Osteoblast (primary cell): ENCODE measurements around the gene HOXC9. TPM values are rescaled to one million over a fixed set of nuclear protein-coding genes. Genes with fewer than 3 reads are reported as not detected.

Experiments used
- DNase-seq: peaks from one replicate; pipeline ENCODE4 v3.0.0; 2011; ENCODE audit warnings: low spot score, mixed read lengths; ENCODE audit not compliant: insufficient read length; ENCODE audit errors: missing footprints
- H2AFZ ChIP-seq: 2 replicates; pipeline ENCODE4 v1.6.0; 2011; ENCODE audit warnings: mild to moderate bottlenecking, low read length
- H3K27ac ChIP-seq: 2 replicates; pipeline ENCODE4 v1.5.1; 2011; ENCODE audit warnings: mild to moderate bottlenecking, low read depth, low read length, moderate library complexity
- H3K27me3 ChIP-seq: 2 replicates; pipeline ENCODE4 v1.6.0; 2012; ENCODE audit warnings: mild to moderate bottlenecking, control low read depth, inconsistent platforms, low read length, moderate library complexity; ENCODE audit not compliant: insufficient read depth
- H3K36me3 ChIP-seq: 2 replicates; pipeline ENCODE4 v1.5.1; 2011; ENCODE audit warnings: mild to moderate bottlenecking, low read length, control low read depth, moderate library complexity; ENCODE audit not compliant: insufficient read depth
- H3K4me1 ChIP-seq: 2 replicates; pipeline ENCODE4 v1.5.1; 2011; ENCODE audit warnings: mild to moderate bottlenecking, low read length, control low read depth, moderate library complexity; ENCODE audit not compliant: insufficient read depth
- H3K4me2 ChIP-seq: 2 replicates; pipeline ENCODE4 v1.6.0; 2011; ENCODE audit warnings: mild to moderate bottlenecking, low read length; ENCODE audit not compliant: insufficient read depth
- H3K4me3 ChIP-seq: fragments of 200-600 bp; sonication (generic); 3 replicates; pipeline ENCODE4 v1.5.1; 2012; ENCODE audit warnings: mild to moderate bottlenecking, low read length, inconsistent platforms; ENCODE audit not compliant: insufficient read depth
- H3K79me2 ChIP-seq: 2 replicates; pipeline ENCODE4 v1.6.0; 2012; ENCODE audit warnings: mild to moderate bottlenecking, low read length, control low read depth, inconsistent platforms; ENCODE audit not compliant: insufficient read depth
- H3K9me3 ChIP-seq: 2 replicates; pipeline ENCODE4 v1.5.1; 2011; ENCODE audit warnings: low read depth, low read length, control low read depth
- H4K20me1 ChIP-seq: 2 replicates; pipeline ENCODE4 v1.6.0; 2012; ENCODE audit warnings: mild to moderate bottlenecking, low read length, control low read depth; ENCODE audit not compliant: insufficient read depth
- total RNA-seq: library from RNA; depleted of rRNA; stranded (reverse); fragments of >200 nt; gene quantifications from 2 replicates; pipeline ENCODE4 v1.2.3, GENCODE V29; 2012
- TF ChIP-seq, protein P1 (sequence below): IDR thresholded peaks from 2 replicates; pipeline ENCODE4 v1.5.1; 2011; ENCODE audit warnings: mild to moderate bottlenecking, low read depth, low read length, moderate library complexity; ENCODE audit errors: extremely low read depth

Gene HOXC9
- total RNA-seq, 1 donor: 11.6 TPM

DNA sequence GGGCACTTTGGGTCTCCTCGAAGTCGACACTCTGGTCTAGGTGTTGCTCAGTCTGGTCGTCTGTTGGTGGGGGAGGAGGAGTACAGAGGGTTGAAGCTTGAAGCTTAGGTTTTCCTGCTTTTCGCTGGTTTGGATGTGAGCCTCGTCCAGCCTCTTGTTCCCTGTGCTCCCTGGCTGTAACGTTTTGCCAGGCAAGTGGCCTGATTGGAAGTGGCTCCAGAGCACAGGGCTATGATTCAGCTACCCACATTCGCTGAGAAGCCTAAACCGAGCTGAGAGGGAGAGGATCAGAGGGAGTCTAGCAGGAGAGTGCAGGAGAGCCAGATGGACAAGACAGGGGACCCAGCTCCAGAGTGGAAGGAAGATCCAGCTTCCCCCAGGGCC is 8.9 kb upstream of the HOXC9 start:
- Histone ChIP-seq H3K79me2 (peaks cover 100% of the 10 kb centered on the region), H3K4me3 (peak overlapping the region; percentile 57)
- DNase-seq: peak; percentile 96

DNA sequence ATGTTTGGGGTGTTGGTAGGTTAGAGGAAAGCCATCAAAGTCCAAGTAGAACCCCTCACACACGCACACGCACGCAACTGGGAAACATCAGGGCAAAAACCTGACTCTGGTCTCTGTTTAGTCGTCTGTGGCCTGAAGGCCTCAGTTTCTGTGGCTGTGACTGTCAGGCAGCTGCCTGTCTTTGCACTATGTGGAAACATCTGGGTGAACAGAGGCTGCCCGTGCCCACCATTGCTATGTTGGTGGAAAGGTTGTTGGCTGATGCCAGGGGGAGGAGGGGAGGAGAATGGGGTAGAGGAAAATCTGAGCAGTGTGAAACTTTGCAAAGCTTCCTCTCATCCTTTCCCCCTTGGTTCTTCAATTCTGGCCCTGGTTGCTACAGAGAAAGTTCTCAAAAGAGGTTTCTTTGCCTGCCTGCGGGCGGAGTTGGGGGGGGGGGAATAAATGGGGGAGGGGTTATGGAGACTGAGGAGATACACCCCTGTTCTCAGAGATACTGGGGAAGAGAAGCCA is 7.5 kb upstream of the HOXC9 start:
- Histone ChIP-seq H3K4me3 (no peak overlapping the region), H3K4me2 (no peak overlapping the region), H3K79me2 (peaks cover 100% of the 10 kb centered on the region), H2AFZ (no peak overlapping the region), H3K9me3 (no peaks in the 10 kb centered on the region), H3K27me3 (no peaks in the 10 kb centered on the region), H3K27ac (no peak overlapping the region), H3K4me1 (peaks cover 59% of the 10 kb centered on the region), H4K20me1 (peaks cover 27% of the 10 kb centered on the region), H3K36me3 (no peaks in the 10 kb centered on the region)
- DNase-seq: no peak
- TF ChIP-seq, protein P1, sequence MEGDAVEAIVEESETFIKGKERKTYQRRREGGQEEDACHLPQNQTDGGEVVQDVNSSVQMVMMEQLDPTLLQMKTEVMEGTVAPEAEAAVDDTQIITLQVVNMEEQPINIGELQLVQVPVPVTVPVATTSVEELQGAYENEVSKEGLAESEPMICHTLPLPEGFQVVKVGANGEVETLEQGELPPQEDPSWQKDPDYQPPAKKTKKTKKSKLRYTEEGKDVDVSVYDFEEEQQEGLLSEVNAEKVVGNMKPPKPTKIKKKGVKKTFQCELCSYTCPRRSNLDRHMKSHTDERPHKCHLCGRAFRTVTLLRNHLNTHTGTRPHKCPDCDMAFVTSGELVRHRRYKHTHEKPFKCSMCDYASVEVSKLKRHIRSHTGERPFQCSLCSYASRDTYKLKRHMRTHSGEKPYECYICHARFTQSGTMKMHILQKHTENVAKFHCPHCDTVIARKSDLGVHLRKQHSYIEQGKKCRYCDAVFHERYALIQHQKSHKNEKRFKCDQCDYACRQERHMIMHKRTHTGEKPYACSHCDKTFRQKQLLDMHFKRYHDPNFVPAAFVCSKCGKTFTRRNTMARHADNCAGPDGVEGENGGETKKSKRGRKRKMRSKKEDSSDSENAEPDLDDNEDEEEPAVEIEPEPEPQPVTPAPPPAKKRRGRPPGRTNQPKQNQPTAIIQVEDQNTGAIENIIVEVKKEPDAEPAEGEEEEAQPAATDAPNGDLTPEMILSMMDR: no peak

More for the DNA sequence above, 8.9 kb upstream of the HOXC9 start:
- H3K27ac ChIP-seq: peak overlapping the region; percentile 67
- peaks cover 52% of the 10 kb centered on the region for H3K4me1 ChIP-seq
- peak overlapping the region; percentile 8 for H2AFZ ChIP-seq
- H3K9me3 ChIP-seq: no peaks in the 10 kb centered on the region
- H3K36me3 ChIP-seq: no peaks in the 10 kb centered on the region
- no peaks in the 10 kb centered on the region for H3K27me3 ChIP-seq
- TF ChIP-seq, protein P1: no peak
- H4K20me1 ChIP-seq: peaks cover 27% of the 10 kb centered on the region
- H3K4me2 ChIP-seq: peak overlapping the region; percentile 99

DNA sequence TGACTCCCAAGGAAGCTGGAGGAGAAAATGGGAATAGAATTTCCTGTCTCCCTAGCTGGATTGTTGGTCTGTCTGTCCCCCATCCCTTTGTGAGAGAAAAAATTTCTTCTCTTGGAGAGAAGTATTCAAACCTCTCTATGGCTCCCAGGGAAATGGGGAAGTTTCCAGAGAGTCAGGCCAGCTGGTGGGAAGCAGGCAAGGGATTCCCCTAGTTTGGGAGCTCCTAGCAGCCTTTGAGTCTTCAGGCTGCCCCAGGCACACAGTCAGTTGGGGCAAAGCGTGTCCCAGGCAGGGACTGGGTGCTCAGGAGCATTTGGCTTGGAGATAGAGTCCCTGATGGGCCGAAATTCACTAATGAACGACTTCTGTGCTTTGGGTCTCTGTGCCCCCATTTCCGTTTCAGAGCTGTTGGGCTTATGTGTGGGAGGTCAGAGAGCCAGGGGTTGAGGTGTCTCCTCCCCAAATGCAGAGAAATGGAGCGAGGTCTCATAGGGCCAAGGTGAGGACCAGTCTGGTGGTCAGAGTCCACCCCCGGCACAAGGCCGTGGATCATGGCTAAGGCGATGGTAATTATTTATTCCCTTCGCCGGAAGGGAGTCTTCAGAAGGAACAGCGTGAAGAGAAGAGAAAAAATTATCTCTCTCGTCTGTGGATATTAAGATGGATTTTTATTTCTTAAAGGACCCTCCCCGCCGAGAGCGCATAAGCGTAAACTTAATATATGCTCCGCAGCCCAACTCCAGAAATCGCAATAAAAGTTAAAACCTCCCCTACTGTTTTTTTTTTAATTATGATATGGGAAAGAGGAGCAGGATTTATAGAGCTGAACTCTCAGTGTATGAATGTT is 6.6 kb upstream of the HOXC9 start:
- Histone ChIP-seq H3K27me3 (no peaks in the 10 kb centered on the region), H3K27ac (no peak overlapping the region)
- no peak for DNase-seq

GRCh38 chr12:53994009-53994263 is 6.0 kb upstream of the HOXC9 start:
- H2AFZ ChIP-seq: no peak overlapping the region
- no peak overlapping the region for H3K27ac ChIP-seq
- peaks cover 59% of the 10 kb centered on the region for H3K4me1 ChIP-seq

More for the DNA sequence above, 6.6 kb upstream of the HOXC9 start:
- Histone ChIP-seq H3K4me3 (no peak overlapping the region), H3K4me2 (peak overlapping the region; percentile 88), H3K4me1 (peaks cover 60% of the 10 kb centered on the region), H4K20me1 (peaks cover 27% of the 10 kb centered on the region), H3K9me3 (no peaks in the 10 kb centered on the region), H3K36me3 (no peaks in the 10 kb centered on the region), H3K79me2 (peaks cover 100% of the 10 kb centered on the region), H2AFZ (no peak overlapping the region)
- TF ChIP-seq, protein P1: no peak

More at GRCh38 chr12:53994009-53994263, 6.0 kb upstream of the HOXC9 start:
- H3K79me2 ChIP-seq: peaks cover 100% of the 10 kb centered on the region
- H4K20me1 ChIP-seq: peaks cover 27% of the 10 kb centered on the region
- no peaks in the 10 kb centered on the region for H3K9me3 ChIP-seq
- no peaks in the 10 kb centered on the region for H3K36me3 ChIP-seq
- no peaks in the 10 kb centered on the region for H3K27me3 ChIP-seq
- H3K4me2 ChIP-seq: peak overlapping the region; percentile 88
- peak overlapping the region; percentile 83 for H3K4me3 ChIP-seq
- TF ChIP-seq, protein P1: no peak
- no peak for DNase-seq
